Fibroblast of lung (primary cell): Measurements from ENCODE around the gene HPSE2. TPM values are rescaled to one million over a fixed set of nuclear protein-coding genes. Genes with fewer than 3 reads are reported as not detected.

Experiments used
- DNase-seq, 2 donors: peaks; one replicate each; pipeline versions ENCODE4 v3.0.0 to v3.0.0-alpha.2; 2010; ENCODE audit warnings: low read depth in 2 of 2
- H2AFZ ChIP-seq: 2 replicates; pipeline ENCODE4 v1.5.1; 2012; ENCODE audit warnings: low read length, control low read depth, inconsistent platforms
- H3K27ac ChIP-seq: 2 replicates; pipeline ENCODE4 v1.5.1; 2011; ENCODE audit warnings: low read length, control low read depth; ENCODE audit not compliant: insufficient read depth
- H3K27me3 ChIP-seq: 2 replicates; pipeline ENCODE4 v1.5.1; 2011; ENCODE audit warnings: mild to moderate bottlenecking, low read length; ENCODE audit not compliant: control insufficient read depth, insufficient read depth
- H3K36me3 ChIP-seq: 2 replicates; pipeline ENCODE4 v1.5.1; 2011; ENCODE audit warnings: low read length; ENCODE audit not compliant: control insufficient read depth, insufficient read depth
- H3K4me1 ChIP-seq: 2 replicates; pipeline ENCODE4 v1.5.1; 2011; ENCODE audit warnings: low read length; ENCODE audit not compliant: control insufficient read depth, insufficient read depth; ENCODE audit errors: extremely low read depth
- H3K4me2 ChIP-seq: 2 replicates; pipeline ENCODE4 v1.5.1; 2011; ENCODE audit warnings: low read length, control low read depth; ENCODE audit not compliant: insufficient read depth; ENCODE audit errors: extremely low read depth
- H3K4me3 ChIP-seq, 4 experiments: fragments of 200-600 bp in 1 of 4; sonication (generic) in 1 of 4; replicated peaks in 1 of 4; 2 replicates each; pipeline ENCODE4 v1.5.1; 2011 to 2016; ENCODE audit warnings: low read length in 4 of 4, low read depth in 3 of 4, mild to moderate bottlenecking in 3 of 4, control low read depth in 2 of 4, inconsistent platforms in 1 of 4, mixed read lengths in 1 of 4; ENCODE audit not compliant: insufficient read depth in 1 of 4; ENCODE audit errors: control extremely low read depth in 1 of 4
- H3K79me2 ChIP-seq: 2 replicates; pipeline ENCODE4 v1.5.1; 2012; ENCODE audit warnings: mild to moderate bottlenecking, low read length, inconsistent platforms; ENCODE audit not compliant: control insufficient read depth, insufficient read depth
- H3K9ac ChIP-seq: 2 replicates; pipeline ENCODE4 v1.5.1; 2011; ENCODE audit warnings: mild to moderate bottlenecking, low read length, control low read depth; ENCODE audit not compliant: insufficient read depth
- H3K9me3 ChIP-seq: 2 replicates; pipeline ENCODE4 v1.5.1; 2012; ENCODE audit warnings: low read depth, low read length; ENCODE audit not compliant: control insufficient read depth, insufficient read depth
- H4K20me1 ChIP-seq: 2 replicates; pipeline ENCODE4 v1.5.1; 2011; ENCODE audit warnings: low read length; ENCODE audit not compliant: control insufficient read depth, insufficient read depth; ENCODE audit errors: extremely low read depth
- EZH2 ChIP-seq: IDR thresholded peaks from 2 replicates; pipeline ENCODE4 v1.5.1; 2012; ENCODE audit warnings: low read length, control low read depth, mild to moderate bottlenecking; ENCODE audit errors: missing control alignments
- polyA plus RNA-seq, 2 donors: library from polyadenylated mRNA; depleted of rRNA in 1 of 2; stranded (reverse) in 1 of 2; unstranded in 1 of 2; fragments of >200 nt; gene quantifications; 2 replicates each; pipeline ENCODE4 v1.2.1, GENCODE V29; 2011 to 2012; ENCODE audit warnings: missing spikeins in 1 of 2
- total RNA-seq: library from RNA; depleted of rRNA; stranded (reverse); fragments of >200 nt; gene quantifications from 2 replicates; pipeline ENCODE4 v1.2.1, GENCODE V29; 2014
- TF ChIP-seq, protein P1 (sequence below), 2 donors: IDR thresholded peaks in 1 of 2; conservative IDR thresholded peaks in 1 of 2; 1 replicate in 1 of 2; 2 replicates in 1 of 2; pipeline ENCODE4 v1.5.1; 2011 to 2012; ENCODE audit warnings: low read length in 2 of 2, control low read depth in 1 of 2, inconsistent platforms in 1 of 2, low read depth in 1 of 2, mild to moderate bottlenecking in 1 of 2

The HPSE2 gene
- total and polyA plus RNA-seq, 2 donors (not counting 1 experiment from before 2014, with no cell fraction given): 0.02 to 0.17 TPM

DNA sequence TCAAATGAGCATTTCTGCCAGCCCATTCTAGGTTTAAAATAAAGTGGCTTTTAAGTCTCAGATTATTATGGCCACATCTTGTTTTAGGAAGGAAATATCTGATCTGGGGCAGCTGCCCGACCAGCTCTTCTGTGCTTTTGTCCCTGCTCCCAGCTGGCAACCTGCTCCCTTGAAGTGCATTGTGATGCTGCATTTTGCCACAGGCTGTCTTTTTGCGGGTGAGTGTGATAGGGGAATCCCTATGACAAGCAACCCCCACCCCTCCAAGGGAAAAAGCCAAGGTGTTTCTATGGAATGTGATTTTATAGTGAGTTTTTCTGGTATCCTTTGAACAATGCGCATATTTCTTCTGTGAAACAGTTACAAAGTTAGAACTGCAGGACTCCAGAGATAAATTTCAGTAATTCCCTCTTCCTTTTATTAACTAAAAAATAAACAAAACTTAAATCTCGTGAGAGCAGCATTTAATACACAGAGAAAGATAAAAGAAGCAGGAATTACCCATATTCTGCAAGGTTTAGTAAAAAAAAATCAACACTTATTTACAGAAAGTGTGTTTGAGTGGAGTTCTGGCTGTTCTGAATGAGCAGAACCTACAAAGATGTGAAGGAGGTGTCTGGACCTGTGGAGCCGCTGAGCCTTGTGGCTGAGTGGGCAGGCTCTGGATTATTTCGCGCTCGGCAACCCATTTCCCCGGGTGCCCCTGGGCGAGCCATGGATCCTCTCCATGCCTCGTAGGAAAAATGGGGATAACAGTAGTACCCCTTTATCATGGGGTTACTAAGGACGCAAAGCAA is 778.8 kb downstream of the HPSE2 start:
- no peaks in the 10 kb centered on the region for H4K20me1 ChIP-seq
- no peaks in the 10 kb centered on the region for H3K36me3 ChIP-seq
- H3K9me3 ChIP-seq: no peaks in the 10 kb centered on the region
- H3K9ac ChIP-seq: no peak overlapping the region
- no peaks in the 10 kb centered on the region for H3K79me2 ChIP-seq
- no peak for TF ChIP-seq EZH2
- TF ChIP-seq, protein P1, sequence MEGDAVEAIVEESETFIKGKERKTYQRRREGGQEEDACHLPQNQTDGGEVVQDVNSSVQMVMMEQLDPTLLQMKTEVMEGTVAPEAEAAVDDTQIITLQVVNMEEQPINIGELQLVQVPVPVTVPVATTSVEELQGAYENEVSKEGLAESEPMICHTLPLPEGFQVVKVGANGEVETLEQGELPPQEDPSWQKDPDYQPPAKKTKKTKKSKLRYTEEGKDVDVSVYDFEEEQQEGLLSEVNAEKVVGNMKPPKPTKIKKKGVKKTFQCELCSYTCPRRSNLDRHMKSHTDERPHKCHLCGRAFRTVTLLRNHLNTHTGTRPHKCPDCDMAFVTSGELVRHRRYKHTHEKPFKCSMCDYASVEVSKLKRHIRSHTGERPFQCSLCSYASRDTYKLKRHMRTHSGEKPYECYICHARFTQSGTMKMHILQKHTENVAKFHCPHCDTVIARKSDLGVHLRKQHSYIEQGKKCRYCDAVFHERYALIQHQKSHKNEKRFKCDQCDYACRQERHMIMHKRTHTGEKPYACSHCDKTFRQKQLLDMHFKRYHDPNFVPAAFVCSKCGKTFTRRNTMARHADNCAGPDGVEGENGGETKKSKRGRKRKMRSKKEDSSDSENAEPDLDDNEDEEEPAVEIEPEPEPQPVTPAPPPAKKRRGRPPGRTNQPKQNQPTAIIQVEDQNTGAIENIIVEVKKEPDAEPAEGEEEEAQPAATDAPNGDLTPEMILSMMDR (conservative IDR thresholded peaks at IDR 0.05 in 1 of 2, IDR thresholded peaks at IDR 0.05 in 1 of 2; ENCODE audit: low read depth in 1 of 2, low read length in 2 of 2): no peak
- H2AFZ ChIP-seq: no peak overlapping the region
- H3K4me2 ChIP-seq: no peak overlapping the region
- DNase-seq: no peak
- H3K4me3 ChIP-seq: no peak overlapping the region
- no peak overlapping the region for H3K27ac ChIP-seq
- H3K4me1 ChIP-seq: peaks cover 11% of the 10 kb centered on the region
- no peaks in the 10 kb centered on the region for H3K27me3 ChIP-seq

DNA sequence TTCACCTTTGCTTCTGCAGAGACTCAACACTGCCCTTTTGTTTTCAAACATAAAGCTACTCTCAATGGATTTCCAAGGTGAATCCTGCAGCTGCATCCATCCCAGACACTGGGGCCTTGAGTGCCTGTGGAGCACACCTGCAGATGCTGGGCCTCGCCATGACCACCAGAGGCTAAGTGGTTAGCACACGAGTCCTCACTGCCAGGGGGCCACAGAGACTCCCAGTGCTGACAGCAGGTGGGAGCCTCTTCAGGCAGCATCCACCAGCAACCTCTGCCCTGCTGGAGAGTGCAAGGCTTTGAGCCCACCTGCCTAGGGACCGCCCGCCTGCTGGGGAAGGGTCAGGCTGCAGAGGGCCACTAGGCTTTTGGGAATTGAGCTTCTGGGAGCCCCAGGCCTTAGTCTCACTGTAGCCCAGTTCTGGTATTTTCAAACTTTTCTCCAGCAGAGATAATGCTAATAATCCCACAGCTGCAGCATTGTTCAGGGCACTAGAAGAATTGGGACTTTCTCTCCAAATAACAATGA is 779.5 kb downstream of the HPSE2 start:
- Histone ChIP-seq H3K9me3 (no peaks in the 10 kb centered on the region), H3K4me2 (no peak overlapping the region), H4K20me1 (no peaks in the 10 kb centered on the region), H3K79me2 (no peaks in the 10 kb centered on the region), H2AFZ (no peak overlapping the region), H3K27me3 (no peaks in the 10 kb centered on the region), H3K4me3 (no peak overlapping the region), H3K4me1 (peaks cover 8% of the 10 kb centered on the region), H3K27ac (no peak overlapping the region), H3K9ac (no peak overlapping the region), H3K36me3 (no peaks in the 10 kb centered on the region)
- no peak for DNase-seq
- TF ChIP-seq, protein P1 (conservative IDR thresholded peaks at IDR 0.05 in 1 of 2, IDR thresholded peaks at IDR 0.05 in 1 of 2; ENCODE audit: low read depth in 1 of 2, low read length in 2 of 2): no peak
- no peak for TF ChIP-seq EZH2

DNA sequence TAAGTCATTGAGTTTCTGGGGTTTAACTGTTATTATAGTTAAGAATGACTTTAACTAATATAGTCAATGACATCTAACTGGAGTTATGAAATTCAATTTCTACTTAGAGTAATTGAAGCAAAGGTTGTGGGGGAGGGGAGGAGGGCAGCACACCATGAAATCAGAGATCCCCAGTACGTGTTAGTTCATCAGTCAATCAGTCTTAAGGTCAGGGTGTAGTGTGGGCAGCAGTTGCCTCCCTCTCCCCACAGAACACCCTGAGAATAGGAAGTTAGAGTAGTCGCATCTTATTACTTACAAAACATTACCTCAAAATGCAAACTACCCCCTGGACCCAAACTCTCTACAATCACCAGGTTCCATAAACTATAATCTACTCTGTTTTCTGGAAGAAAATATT is 781.9 kb downstream of the HPSE2 start:
- H3K27me3 ChIP-seq: no peaks in the 10 kb centered on the region
- TF ChIP-seq, protein P1 (conservative IDR thresholded peaks at IDR 0.05 in 1 of 2, IDR thresholded peaks at IDR 0.05 in 1 of 2; ENCODE audit: low read depth in 1 of 2, low read length in 2 of 2): no peak
- TF ChIP-seq EZH2: no peak
- H3K36me3 ChIP-seq: no peaks in the 10 kb centered on the region
- H3K9ac ChIP-seq: no peak overlapping the region
- H3K27ac ChIP-seq: no peak overlapping the region
- H3K9me3 ChIP-seq: no peaks in the 10 kb centered on the region
- no peak overlapping the region for H3K4me2 ChIP-seq
- no peak for DNase-seq
- no peak overlapping the region for H2AFZ ChIP-seq
- no peak overlapping the region for H3K4me3 ChIP-seq
- H3K79me2 ChIP-seq: no peaks in the 10 kb centered on the region
- H4K20me1 ChIP-seq: no peaks in the 10 kb centered on the region
- no peaks in the 10 kb centered on the region for H3K4me1 ChIP-seq
